ENCODE data around the gene NEMF.

The NEMF gene

DNA sequence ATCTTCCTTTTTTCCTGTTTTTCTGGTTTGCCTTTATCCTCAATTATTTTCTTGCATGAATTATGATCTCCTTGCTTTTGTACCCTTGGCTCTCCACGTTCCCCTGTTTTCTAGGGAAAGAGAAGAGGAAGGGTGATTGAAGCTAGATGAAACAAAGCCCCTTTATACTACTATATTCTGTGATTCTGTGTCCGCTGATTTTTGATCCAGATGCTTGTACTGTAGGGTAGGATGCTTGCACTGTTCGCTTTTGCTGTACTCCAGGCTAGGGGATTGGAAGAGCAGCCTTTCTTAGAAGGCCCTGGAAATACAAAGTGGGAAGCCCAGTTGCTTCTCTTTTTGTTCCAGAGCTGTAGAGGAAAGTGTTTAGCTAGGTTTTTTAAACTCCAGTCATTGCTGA is 119.7 kb downstream of the NEMF start:
- DNase-seq = no peak
